VCaP (cell line): ENCODE data around the gene GRIN2A.

Source experiments
- H3K27ac ChIP-seq: fragments of 450-650 bp; 2 replicates; pipeline ENCODE4 v1.5.1; 2017
- CTCF ChIP-seq: fragments of 450-650 bp; conservative IDR thresholded peaks from 2 replicates; pipeline ENCODE4 v1.5.1; 2017; ENCODE audit warnings: mild to moderate bottlenecking, moderate library complexity

The GRIN2A gene

GRCh38 chr16:10205688-10206087 lies 23.5 kb upstream of the GRIN2A start:
- no peak for TF ChIP-seq CTCF
- no peak overlapping the region for H3K27ac ChIP-seq

- H3K27ac ChIP-seq: no peak overlapping the region
- no peak for TF ChIP-seq CTCF
These were observed 20.4 kb upstream of the GRIN2A start for GRCh38 chr16:10202649-10203048.

DNA sequence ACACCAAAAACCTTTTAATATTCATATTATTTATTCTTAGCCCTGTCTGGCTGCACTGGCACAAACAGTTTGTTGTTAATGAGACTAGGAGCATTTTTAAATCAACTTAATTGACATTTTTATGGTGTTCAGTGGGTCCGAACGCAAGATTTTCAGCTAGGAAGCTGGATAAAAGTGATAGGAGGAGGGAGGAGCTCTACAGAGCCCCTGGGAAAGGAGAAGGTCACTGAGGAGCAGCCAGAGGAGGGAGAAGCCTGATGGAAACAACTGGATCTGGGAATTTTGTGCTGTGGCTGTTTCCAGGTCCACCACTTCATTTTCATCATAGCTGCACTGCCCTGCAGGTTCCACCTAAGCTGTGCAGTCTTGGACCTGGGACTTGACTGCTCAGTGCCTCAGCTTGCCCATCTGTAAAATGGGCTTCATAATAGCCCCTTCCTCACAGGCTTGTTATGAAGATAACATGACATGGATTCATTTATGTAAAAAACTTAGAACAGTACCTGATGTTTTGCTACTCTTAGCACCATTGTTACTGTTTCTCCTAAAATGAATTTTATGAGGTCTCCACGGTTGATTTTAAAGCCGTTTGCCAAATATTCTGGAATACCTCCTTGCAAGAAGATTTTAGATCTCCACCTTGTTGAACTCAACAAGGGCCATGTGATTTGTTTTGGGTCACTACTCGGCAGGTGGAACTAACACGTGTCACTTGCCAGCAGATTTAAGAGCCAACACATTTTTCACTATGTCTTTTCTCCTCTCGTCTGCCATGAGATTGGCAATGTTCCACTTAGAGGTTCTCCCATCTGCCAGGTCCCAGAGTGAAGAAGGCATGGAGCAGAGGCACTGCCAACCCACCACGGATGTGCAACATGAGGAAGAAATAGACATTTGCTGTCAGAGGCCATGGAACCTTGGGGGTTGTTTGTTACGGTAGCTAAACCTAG lies 18.7 kb upstream of the GRIN2A start:
- no peak overlapping the region for H3K27ac ChIP-seq
- no peak for TF ChIP-seq CTCF

GRCh38 chr16:10196999-10197398 lies 14.8 kb upstream of the GRIN2A start:
- no peak overlapping the region for H3K27ac ChIP-seq
- no peak for TF ChIP-seq CTCF

- no peak for TF ChIP-seq CTCF
- no peak overlapping the region for H3K27ac ChIP-seq
These were observed 8.9 kb upstream of the GRIN2A start for GRCh38 chr16:10191096-10191495.

GRCh38 chr16:10189861-10190390 lies 7.7 kb upstream of the GRIN2A start:
- no peak overlapping the region for H3K27ac ChIP-seq
- TF ChIP-seq CTCF: no peak

GRCh38 chr16:10188236-10188635 lies 6.0 kb upstream of the GRIN2A start:
- no peak overlapping the region for H3K27ac ChIP-seq
- TF ChIP-seq CTCF: no peak
